HG03066 (cell line): ENCODE measurements around the gene NRXN3.

ENCODE experiments used
- ATAC-seq: cut with Tn5 transposase; IDR thresholded peaks from one replicate; pipeline ENCODE4 v1.9.1; 2021; ENCODE audit warnings: low read depth; ENCODE audit not compliant: unreplicated experiment

The NRXN3 gene

GRCh38 chr14:79534703-79535353 is 1364.7 kb downstream of the NRXN3 start:
- ATAC-seq = no peak

- no peak for ATAC-seq
Observed at GRCh38 chr14:79540394-79540793, 1370.2 kb downstream of the NRXN3 start.

GRCh38 chr14:79542121-79542520 is 1371.9 kb downstream of the NRXN3 start:
- ATAC-seq = no peak

GRCh38 chr14:79543348-79543747 is 1373.2 kb downstream of the NRXN3 start:
- ATAC-seq = no peak

GRCh38 chr14:79543967-79544697 is 1374.0 kb downstream of the NRXN3 start:
- ATAC-seq = no peak

GRCh38 chr14:79544698-79545070 is 1374.5 kb downstream of the NRXN3 start:
- ATAC-seq = no peak

GRCh38 chr14:79548836-79549235 is 1378.7 kb downstream of the NRXN3 start:
- ATAC-seq = no peak

- ATAC-seq = no peak
Observed at GRCh38 chr14:79549515-79549914, 1379.3 kb downstream of the NRXN3 start.

GRCh38 chr14:79551523-79551922 is 1381.3 kb downstream of the NRXN3 start:
- no peak for ATAC-seq

- ATAC-seq = no peak
Observed at GRCh38 chr14:79552778-79553177, 1382.6 kb downstream of the NRXN3 start.

GRCh38 chr14:79554816-79555215 is 1384.6 kb downstream of the NRXN3 start:
- ATAC-seq = no peak

GRCh38 chr14:79555429-79555828 is 1385.3 kb downstream of the NRXN3 start:
- ATAC-seq = no peak

GRCh38 chr14:79557309-79557708 is 1387.1 kb downstream of the NRXN3 start:
- no peak for ATAC-seq

GRCh38 chr14:79562185-79562584 is 1392.0 kb downstream of the NRXN3 start:
- ATAC-seq = no peak

- ATAC-seq = no peak
Observed at GRCh38 chr14:79564371-79564770, 1394.2 kb downstream of the NRXN3 start.

- ATAC-seq = no peak
Observed at GRCh38 chr14:79567306-79567705, 1397.1 kb downstream of the NRXN3 start.

GRCh38 chr14:79568594-79568993 is 1398.4 kb downstream of the NRXN3 start:
- no peak for ATAC-seq

GRCh38 chr14:79569072-79569471 is 1398.9 kb downstream of the NRXN3 start:
- no peak for ATAC-seq

GRCh38 chr14:79570648-79571047 is 1400.5 kb downstream of the NRXN3 start:
- ATAC-seq = no peak

- ATAC-seq = no peak
Observed at GRCh38 chr14:79571366-79571765, 1401.2 kb downstream of the NRXN3 start.

GRCh38 chr14:79573486-79573885 is 1403.3 kb downstream of the NRXN3 start:
- ATAC-seq = no peak

- ATAC-seq = no peak
Observed at GRCh38 chr14:79575032-79575431, 1404.9 kb downstream of the NRXN3 start.
